GM23338 (cell line): Measurements from ENCODE around the gene TPRG1. TPM values are rescaled to one million over a fixed set of nuclear protein-coding genes. Genes with fewer than 3 reads are reported as not detected.

ENCODE experiments used
- ATAC-seq: fragments of 200-7000 bp; cut with Tn5 transposase; 3 replicates; pipeline ENCODE4 v1.9.1; 2020
- DNase-seq: peaks from one replicate; pipeline ENCODE4 v3.0.0-alpha.2; 2015; ENCODE audit warnings: low spot score
- H2AFZ ChIP-seq: fragments of 200-600 bp; sonication (generic); 2 replicates; pipeline ENCODE4 v1.8.0; 2016; ENCODE audit warnings: antibody characterized with exemption, mild to moderate bottlenecking, moderate library complexity
- H3F3A ChIP-seq: fragments of 200-600 bp; sonication (generic); replicated peaks from 2 replicates; pipeline ENCODE4 v1.8.0; 2017; ENCODE audit warnings: antibody characterized with exemption, mixed run types, low read depth
- H3K27ac ChIP-seq: fragments of 200-600 bp; sonication (generic); 2 replicates; pipeline ENCODE4 v1.6.1; 2016; ENCODE audit warnings: low read depth
- H3K27me3 ChIP-seq: fragments of 200-600 bp; sonication (generic); 2 replicates; pipeline ENCODE4 v1.8.0; 2016; ENCODE audit warnings: mild to moderate bottlenecking, mixed run types, moderate library complexity; ENCODE audit not compliant: insufficient read depth
- H3K36me3 ChIP-seq: fragments of 200-600 bp; sonication (generic); 2 replicates; pipeline ENCODE4 v1.8.0; 2016; ENCODE audit warnings: mild to moderate bottlenecking; ENCODE audit not compliant: insufficient read depth
- H3K4me1 ChIP-seq: fragments of 200-600 bp; sonication (generic); 2 replicates; pipeline ENCODE4 v1.8.0; 2016; ENCODE audit warnings: mild to moderate bottlenecking, moderate library complexity; ENCODE audit not compliant: insufficient read depth
- H3K4me2 ChIP-seq: fragments of 200-600 bp; sonication (generic); 2 replicates; pipeline ENCODE4 v1.7.1; 2017; ENCODE audit warnings: mixed run types
- H3K4me3 ChIP-seq: fragments of 200-600 bp; sonication (generic); 2 replicates; pipeline ENCODE4 v1.6.1; 2016; ENCODE audit warnings: mixed run types
- H3K79me2 ChIP-seq: fragments of 200-600 bp; sonication (generic); replicated peaks from 2 replicates; pipeline ENCODE4 v1.8.0; 2017; ENCODE audit warnings: mild to moderate bottlenecking; ENCODE audit not compliant: insufficient read depth
- H3K9me2 ChIP-seq: fragments of 200-600 bp; sonication (generic); 2 replicates; pipeline ENCODE4 v1.8.0; 2017; ENCODE audit not compliant: insufficient read depth
- H4K20me1 ChIP-seq: fragments of 200-600 bp; sonication (generic); replicated peaks from 2 replicates; pipeline ENCODE4 v1.8.0; 2017; ENCODE audit warnings: mild to moderate bottlenecking; ENCODE audit not compliant: insufficient read depth
- H3K27ac Mint-ChIP-seq: 2 replicates; pipeline ENCODE4 v1.8.0; 2020; ENCODE audit warnings: inconsistent platforms, mild to moderate bottlenecking, moderate library complexity, mixed read lengths
- H3K27me3 Mint-ChIP-seq: 3 replicates; pipeline ENCODE4 v1.8.0; 2022; ENCODE audit warnings: low read depth, mild to moderate bottlenecking, moderate library complexity, mixed read lengths, inconsistent platforms; ENCODE audit not compliant: insufficient read depth, poor library complexity
- H3K36me3 Mint-ChIP-seq: 3 replicates; pipeline ENCODE4 v1.8.0; 2021; ENCODE audit warnings: low read depth, mild to moderate bottlenecking, inconsistent platforms, moderate library complexity, mixed read lengths
- H3K4me1 Mint-ChIP-seq: 3 replicates; pipeline ENCODE4 v1.8.0; 2020; ENCODE audit warnings: mild to moderate bottlenecking, inconsistent platforms, mixed read lengths
- H3K4me3 Mint-ChIP-seq: 3 replicates; pipeline ENCODE4 v1.8.0; 2021; ENCODE audit warnings: moderate library complexity, mild to moderate bottlenecking, inconsistent platforms, mixed read lengths
- H3K9me3 Mint-ChIP-seq: 3 replicates; pipeline ENCODE4 v1.8.0; 2020; ENCODE audit warnings: moderate library complexity, mild to moderate bottlenecking, inconsistent platforms, mixed read lengths
- CREB1 ChIP-seq: fragments of 250-450 bp; sonication (Bioruptor Pico); IDR thresholded peaks from 2 replicates; pipeline ENCODE4 v1.5.0; 2020; ENCODE audit warnings: low read depth, mild to moderate bottlenecking, moderate library complexity
- CTCF ChIP-seq, 2 experiments: fragments of 200-600 bp in 1 of 2; sonication (generic) in 1 of 2; conservative IDR thresholded peaks; 2 replicates each; pipeline versions ENCODE4 v1.5.1 to v1.6.1; 2016 to 2017; ENCODE audit warnings: antibody characterized with exemption in 2 of 2, low read depth in 2 of 2, mild to moderate bottlenecking in 2 of 2, moderate library complexity in 1 of 2
- ETS1 ChIP-seq: IDR thresholded peaks from 2 replicates; pipeline ENCODE4 v1.6.1; 2016; ENCODE audit warnings: antibody characterized with exemption
- EZH2 ChIP-seq: fragments of 200-600 bp; sonication (generic); IDR thresholded peaks from one replicate; pipeline ENCODE4 v1.8.0; 2017; ENCODE audit warnings: antibody characterized with exemption, mild to moderate bottlenecking, low read depth; ENCODE audit not compliant: unreplicated experiment
- EZH2phosphoT487 ChIP-seq: fragments of 200-600 bp; sonication (generic); IDR thresholded peaks from one replicate; pipeline ENCODE4 v1.8.1; 2018; ENCODE audit warnings: antibody characterized with exemption; ENCODE audit not compliant: unreplicated experiment
- JUNB ChIP-seq: IDR thresholded peaks from one replicate; pipeline ENCODE4 v1.6.1; 2016; ENCODE audit warnings: antibody characterized with exemption; ENCODE audit not compliant: unreplicated experiment
- NANOG ChIP-seq: IDR thresholded peaks from 2 replicates; pipeline ENCODE4 v1.6.1; 2016; ENCODE audit warnings: antibody characterized with exemption, borderline replicate concordance
- POLR2AphosphoS5 ChIP-seq: IDR thresholded peaks from 2 replicates; pipeline ENCODE4 v1.6.1; 2016; ENCODE audit warnings: antibody characterized with exemption, low read depth
- REST ChIP-seq: IDR thresholded peaks from one replicate; pipeline ENCODE4 v1.6.1; 2018; ENCODE audit warnings: antibody characterized with exemption; ENCODE audit not compliant: unreplicated experiment
- STAT1 ChIP-seq: IDR thresholded peaks from one replicate; pipeline ENCODE4 v1.6.1; 2016; ENCODE audit warnings: antibody characterized with exemption; ENCODE audit not compliant: unreplicated experiment
- polyA plus RNA-seq: library from polyadenylated mRNA; unstranded; fragments of >200 nt; fragmentation: Nextera tagmentation; extraction: Ambion mirVana; gene quantifications from 2 replicates; pipeline ENCODE4 v1.2.1, GENCODE V29; 2016
- total RNA-seq: library from RNA; depleted of rRNA; stranded (reverse); fragments of >200 nt; shearing (Covaris generic); gene quantifications from 2 replicates; pipeline ENCODE4 v1.2.3, GENCODE V29; 2014
- TF ChIP-seq, protein P1 (sequence below): fragments of 250-450 bp; sonication (Bioruptor Pico); IDR thresholded peaks from 2 replicates; pipeline ENCODE4 v1.5.0; 2020; ENCODE audit warnings: mild to moderate bottlenecking, moderate library complexity

The TPRG1 gene
- total and polyA plus RNA-seq, 2 experiments from 2014 or later, result 0.74 to 1.7 TPM

GRCh38 chr3:189305412-189305811, 133.6 kb downstream of the TPRG1 start:
- no peaks in the 10 kb centered on the region for H3K36me3 Mint-ChIP-seq
- no peak overlapping the region for H3K27ac Mint-ChIP-seq
- H3K4me3 Mint-ChIP-seq, result no peak overlapping the region
- H3K9me2 ChIP-seq, result peaks cover 4% of the 10 kb centered on the region
- peaks cover 22% of the 10 kb centered on the region for H3K4me1 ChIP-seq
- H3K27ac ChIP-seq, result no peak overlapping the region
- TF ChIP-seq CREB1, result no peak
- TF ChIP-seq JUNB, result no peak
- TF ChIP-seq STAT1, result no peak
- no peak for TF ChIP-seq ETS1
- TF ChIP-seq REST, result no peak
- TF ChIP-seq EZH2phosphoT487, result no peak
- TF ChIP-seq POLR2AphosphoS5, result no peak
- no peak for TF ChIP-seq NANOG
- TF ChIP-seq EZH2, result no peak
- no peak for TF ChIP-seq CTCF (conservative IDR thresholded peaks at IDR 0.05; ENCODE audit: low read depth in 2 of 2)
- DNase-seq (no peak), ATAC-seq (no peak)
- no peaks in the 10 kb centered on the region for H3F3A ChIP-seq
- H3K27me3 Mint-ChIP-seq, result no peaks in the 10 kb centered on the region
- H3K79me2 ChIP-seq, result no peaks in the 10 kb centered on the region
- H2AFZ ChIP-seq, result no peak overlapping the region
- no peaks in the 10 kb centered on the region for H3K36me3 ChIP-seq
- no peaks in the 10 kb centered on the region for H3K9me3 Mint-ChIP-seq
- H3K4me1 Mint-ChIP-seq, result peaks cover 20% of the 10 kb centered on the region
- no peaks in the 10 kb centered on the region for H4K20me1 ChIP-seq
- H3K4me2 ChIP-seq, result peak overlapping the region; percentile 31
- no peaks in the 10 kb centered on the region for H3K27me3 ChIP-seq
- H3K4me3 ChIP-seq, result no peak overlapping the region

DNA sequence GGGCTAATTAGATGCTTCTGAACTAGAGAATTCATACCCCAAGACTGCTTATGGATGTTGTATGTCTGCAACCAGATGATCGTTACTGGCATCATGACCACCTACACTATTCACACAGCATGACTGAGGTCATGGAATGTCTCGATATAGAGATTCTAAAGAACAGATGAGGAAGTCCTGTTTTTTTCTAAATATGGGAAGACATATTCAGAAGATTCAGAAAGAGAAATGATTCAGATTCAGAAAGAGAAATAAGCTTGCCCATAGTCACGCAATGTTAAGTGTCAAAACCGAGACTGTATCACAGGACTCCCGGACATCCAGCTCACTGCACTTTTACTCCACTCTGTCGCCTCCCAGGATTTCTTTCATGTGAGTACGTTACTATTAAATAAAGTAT, 136.2 kb downstream of the TPRG1 start:
- H3K27ac ChIP-seq, result no peak overlapping the region
- no peak overlapping the region for H2AFZ ChIP-seq
- H3K36me3 ChIP-seq, result no peaks in the 10 kb centered on the region
- Mint-ChIP-seq H3K27me3 (no peaks in the 10 kb centered on the region), H3K36me3 (no peaks in the 10 kb centered on the region), H3K27ac (no peak overlapping the region), H3K4me1 (peaks cover 20% of the 10 kb centered on the region), H3K4me3 (no peak overlapping the region), H3K9me3 (no peaks in the 10 kb centered on the region)
- H3K79me2 ChIP-seq, result no peaks in the 10 kb centered on the region
- H3K9me2 ChIP-seq, result no peaks in the 10 kb centered on the region; the same call in 1 of the 2 replicates
- H4K20me1 ChIP-seq, result no peaks in the 10 kb centered on the region
- H3K4me3 ChIP-seq, result no peak overlapping the region
- H3K4me1 ChIP-seq, result peaks cover 24% of the 10 kb centered on the region
- DNase-seq (no peak), ATAC-seq (no peak)
- no peak overlapping the region for H3K4me2 ChIP-seq
- H3F3A ChIP-seq, result no peaks in the 10 kb centered on the region
- H3K27me3 ChIP-seq, result no peaks in the 10 kb centered on the region
- TF ChIP-seq, protein P1, sequence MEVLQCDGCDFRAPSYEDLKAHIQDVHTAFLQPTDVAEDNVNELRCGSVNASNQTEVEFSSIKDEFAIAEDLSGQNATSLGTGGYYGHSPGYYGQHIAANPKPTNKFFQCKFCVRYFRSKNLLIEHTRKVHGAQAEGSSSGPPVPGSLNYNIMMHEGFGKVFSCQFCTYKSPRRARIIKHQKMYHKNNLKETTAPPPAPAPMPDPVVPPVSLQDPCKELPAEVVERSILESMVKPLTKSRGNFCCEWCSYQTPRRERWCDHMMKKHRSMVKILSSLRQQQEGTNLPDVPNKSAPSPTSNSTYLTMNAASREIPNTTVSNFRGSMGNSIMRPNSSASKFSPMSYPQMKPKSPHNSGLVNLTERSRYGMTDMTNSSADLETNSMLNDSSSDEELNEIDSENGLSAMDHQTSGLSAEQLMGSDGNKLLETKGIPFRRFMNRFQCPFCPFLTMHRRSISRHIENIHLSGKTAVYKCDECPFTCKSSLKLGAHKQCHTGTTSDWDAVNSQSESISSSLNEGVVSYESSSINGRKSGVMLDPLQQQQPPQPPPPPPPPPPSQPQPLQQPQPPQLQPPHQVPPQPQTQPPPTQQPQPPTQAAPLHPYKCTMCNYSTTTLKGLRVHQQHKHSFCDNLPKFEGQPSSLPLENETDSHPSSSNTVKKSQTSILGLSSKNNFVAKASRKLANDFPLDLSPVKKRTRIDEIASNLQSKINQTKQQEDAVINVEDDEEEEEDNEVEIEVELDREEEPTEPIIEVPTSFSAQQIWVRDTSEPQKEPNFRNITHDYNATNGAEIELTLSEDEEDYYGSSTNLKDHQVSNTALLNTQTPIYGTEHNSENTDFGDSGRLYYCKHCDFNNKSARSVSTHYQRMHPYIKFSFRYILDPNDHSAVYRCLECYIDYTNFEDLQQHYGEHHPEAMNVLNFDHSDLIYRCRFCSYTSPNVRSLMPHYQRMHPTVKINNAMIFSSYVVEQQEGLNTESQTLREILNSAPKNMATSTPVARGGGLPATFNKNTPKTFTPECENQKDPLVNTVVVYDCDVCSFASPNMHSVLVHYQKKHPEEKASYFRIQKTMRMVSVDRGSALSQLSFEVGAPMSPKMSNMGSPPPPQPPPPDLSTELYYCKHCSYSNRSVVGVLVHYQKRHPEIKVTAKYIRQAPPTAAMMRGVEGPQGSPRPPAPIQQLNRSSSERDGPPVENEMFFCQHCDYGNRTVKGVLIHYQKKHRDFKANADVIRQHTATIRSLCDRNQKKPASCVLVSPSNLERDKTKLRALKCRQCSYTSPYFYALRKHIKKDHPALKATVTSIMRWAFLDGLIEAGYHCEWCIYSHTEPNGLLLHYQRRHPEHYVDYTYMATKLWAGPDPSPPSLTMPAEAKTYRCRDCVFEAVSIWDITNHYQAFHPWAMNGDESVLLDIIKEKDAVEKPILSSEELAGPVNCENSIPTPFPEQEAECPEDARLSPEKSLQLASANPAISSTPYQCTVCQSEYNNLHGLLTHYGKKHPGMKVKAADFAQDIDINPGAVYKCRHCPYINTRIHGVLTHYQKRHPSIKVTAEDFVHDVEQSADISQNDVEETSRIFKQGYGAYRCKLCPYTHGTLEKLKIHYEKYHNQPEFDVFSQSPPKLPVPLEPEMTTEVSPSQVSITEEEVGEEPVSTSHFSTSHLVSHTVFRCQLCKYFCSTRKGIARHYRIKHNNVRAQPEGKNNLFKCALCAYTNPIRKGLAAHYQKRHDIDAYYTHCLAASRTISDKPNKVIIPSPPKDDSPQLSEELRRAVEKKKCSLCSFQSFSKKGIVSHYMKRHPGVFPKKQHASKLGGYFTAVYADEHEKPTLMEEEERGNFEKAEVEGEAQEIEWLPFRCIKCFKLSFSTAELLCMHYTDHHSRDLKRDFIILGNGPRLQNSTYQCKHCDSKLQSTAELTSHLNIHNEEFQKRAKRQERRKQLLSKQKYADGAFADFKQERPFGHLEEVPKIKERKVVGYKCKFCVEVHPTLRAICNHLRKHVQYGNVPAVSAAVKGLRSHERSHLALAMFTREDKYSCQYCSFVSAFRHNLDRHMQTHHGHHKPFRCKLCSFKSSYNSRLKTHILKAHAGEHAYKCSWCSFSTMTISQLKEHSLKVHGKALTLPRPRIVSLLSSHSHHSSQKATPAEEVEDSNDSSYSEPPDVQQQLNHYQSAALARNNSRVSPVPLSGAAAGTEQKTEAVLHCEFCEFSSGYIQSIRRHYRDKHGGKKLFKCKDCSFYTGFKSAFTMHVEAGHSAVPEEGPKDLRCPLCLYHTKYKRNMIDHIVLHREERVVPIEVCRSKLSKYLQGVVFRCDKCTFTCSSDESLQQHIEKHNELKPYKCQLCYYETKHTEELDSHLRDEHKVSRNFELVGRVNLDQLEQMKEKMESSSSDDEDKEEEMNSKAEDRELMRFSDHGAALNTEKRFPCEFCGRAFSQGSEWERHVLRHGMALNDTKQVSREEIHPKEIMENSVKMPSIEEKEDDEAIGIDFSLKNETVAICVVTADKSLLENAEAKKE, result no peak
